HG03575 (cell line): ENCODE data around the gene PGR.
"Not testable (repeated sequence)": the region's sequence is repeated elsewhere in the genome, so short reads cannot be mapped to it uniquely, and the experiment has no call there.

Experiments
- ATAC-seq: cut with Tn5 transposase; IDR thresholded peaks from one replicate; pipeline ENCODE4 v1.9.1; 2021; ENCODE audit not compliant: unreplicated experiment, insufficient number of reproducible peaks, low FRiP score; ENCODE audit errors: extremely low read depth

PGR gene

GRCh38 chr11:101022256-101022655, 107.4 kb downstream of the PGR start:
- no peak for ATAC-seq

GRCh38 chr11:101019870-101020269, 109.7 kb downstream of the PGR start:
- ATAC-seq = no peak

- ATAC-seq = no peak
Measured at GRCh38 chr11:101014600-101015285, 114.9 kb downstream of the PGR start.

GRCh38 chr11:101013702-101014101, 115.9 kb downstream of the PGR start:
- not testable (repeated sequence) for ATAC-seq

GRCh38 chr11:101011881-101012280, 117.7 kb downstream of the PGR start:
- no peak for ATAC-seq

- ATAC-seq = no peak
Measured at GRCh38 chr11:101010899-101011298, 118.7 kb downstream of the PGR start.

GRCh38 chr11:101009690-101010055, 119.9 kb downstream of the PGR start:
- no peak for ATAC-seq

GRCh38 chr11:101008961-101009689, 120.5 kb downstream of the PGR start:
- ATAC-seq = no peak

GRCh38 chr11:101003468-101003867, 126.1 kb downstream of the PGR start:
- no peak for ATAC-seq

GRCh38 chr11:100999756-101000155, 129.9 kb downstream of the PGR start:
- ATAC-seq = no peak

- ATAC-seq = no peak
Measured at GRCh38 chr11:100994966-100995365, 134.6 kb downstream of the PGR start.

- no peak for ATAC-seq
Measured at GRCh38 chr11:100991541-100991940, 138.1 kb downstream of the PGR start.

GRCh38 chr11:100990931-100991330, 138.7 kb downstream of the PGR start:
- no peak for ATAC-seq

GRCh38 chr11:100984668-100985067, 144.9 kb downstream of the PGR start:
- no peak for ATAC-seq

GRCh38 chr11:100981196-100981824, 148.3 kb downstream of the PGR start:
- no peak for ATAC-seq

GRCh38 chr11:100980156-100980555, 149.5 kb downstream of the PGR start:
- no peak for ATAC-seq
